ENCODE data around the gene IL17REL. TPM values are rescaled to one million over a fixed set of nuclear protein-coding genes. Genes with fewer than 3 reads are reported as not detected.

The IL17REL gene
- total and polyA plus RNA-seq, 5 experiments from 2014 or later = not detected

DNA sequence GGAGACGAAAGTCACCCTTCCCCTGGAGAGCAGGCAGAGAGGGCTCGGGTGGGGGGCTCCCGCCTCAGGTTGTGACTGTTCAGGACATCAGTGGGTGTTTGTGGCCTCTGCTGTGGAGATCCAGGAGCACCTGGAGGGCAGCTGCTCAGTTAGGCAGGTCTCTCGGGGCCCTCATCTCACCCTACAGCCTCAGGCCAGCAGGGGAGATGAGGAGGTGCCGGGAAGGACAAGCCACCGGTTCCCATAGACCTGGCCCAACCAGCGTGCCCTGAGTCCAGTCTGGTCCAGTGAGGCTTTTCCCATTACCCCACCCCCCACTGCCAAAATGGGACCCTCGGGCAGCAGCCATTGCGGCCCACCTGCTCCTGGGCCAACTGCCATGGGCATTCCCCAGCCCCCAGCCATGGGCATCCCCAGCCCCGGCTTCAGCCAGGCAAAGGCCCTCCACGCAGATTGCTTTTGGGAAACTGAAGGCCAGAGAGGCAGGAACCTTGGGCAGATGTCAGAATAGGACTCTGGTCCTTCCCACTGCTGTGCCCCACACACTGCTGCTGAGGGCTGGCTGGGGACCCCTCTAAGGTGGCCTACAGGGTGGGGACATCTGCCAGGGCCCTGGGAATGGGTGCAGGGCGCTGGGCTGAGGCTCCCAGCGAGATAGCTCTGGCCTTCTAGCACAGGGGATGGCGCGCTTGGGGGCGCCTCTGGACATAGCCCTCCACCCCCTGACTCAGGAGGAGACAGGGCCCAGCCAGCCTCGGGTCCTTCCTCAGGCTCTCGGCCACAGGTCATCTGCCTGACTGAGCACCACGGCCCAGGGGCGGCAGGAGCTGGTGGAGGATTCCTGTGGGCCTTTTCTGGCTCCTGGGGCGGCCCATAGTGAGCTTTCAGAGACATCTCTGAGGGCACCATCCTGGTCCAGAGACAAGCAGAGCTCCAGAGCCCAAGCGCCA, 47.2 kb downstream of the IL17REL start:
- peaks cover 15 to 49% (median 43%) of the 10 kb centered on the region in 4 donors for H3K4me1 Mint-ChIP-seq
- peaks cover 0 to 21% (median 2%) of the 10 kb centered on the region in 3 donors for H3K36me3 Mint-ChIP-seq
- no peak for ATAC-seq
- H3K27me3 Mint-ChIP-seq = no peaks in the 10 kb centered on the region
- peak in 5 of 10 donors; percentile 0 to 55 (median 7) for DNase-seq
- H3K4me3 Mint-ChIP-seq = peak overlapping the region in 3 of 10 donors; percentile 39 to 71 (median 60)
- POLR2A ChIA-PET = interaction anchor here (0.5 to 4.1 kb wide), 3 partner anchors 20 to 226 kb away, joined by 3 to 22 read pairs (median 3); no protein-coding TSS in a partner anchor
- peak overlapping the region in 5 of 10 donors; percentile 41 to 74 (median 62) for H3K27ac Mint-ChIP-seq
- H3K9me3 Mint-ChIP-seq = no peaks in the 10 kb centered on the region

- peak overlapping the region; percentile 60 to 80 (median 72) for H3K4me3 Mint-ChIP-seq
- POLR2A ChIA-PET = interaction anchor here (0.8 to 6.0 kb wide), 4 partner anchors 13 to 29 kb away, joined by 3 to 26 read pairs (median 4); no protein-coding TSS in a partner anchor
- peaks cover 0 to 21% (median 2%) of the 10 kb centered on the region in 3 donors for H3K36me3 Mint-ChIP-seq
- no peaks in the 10 kb centered on the region for H3K9me3 Mint-ChIP-seq
- DNase-seq (peak; percentile 27 to 81 (median 68)), ATAC-seq (peak; percentile 27 to 38)
- H3K4me1 Mint-ChIP-seq = peaks cover 16 to 52% (median 40%) of the 10 kb centered on the region in 4 donors
- no peaks in the 10 kb centered on the region for H3K27me3 Mint-ChIP-seq
- peak overlapping the region; percentile 18 to 95 (median 78) for H3K27ac Mint-ChIP-seq
Measured at GRCh38 chr22:49964136-49965090, 48.2 kb downstream of the IL17REL start.

DNA sequence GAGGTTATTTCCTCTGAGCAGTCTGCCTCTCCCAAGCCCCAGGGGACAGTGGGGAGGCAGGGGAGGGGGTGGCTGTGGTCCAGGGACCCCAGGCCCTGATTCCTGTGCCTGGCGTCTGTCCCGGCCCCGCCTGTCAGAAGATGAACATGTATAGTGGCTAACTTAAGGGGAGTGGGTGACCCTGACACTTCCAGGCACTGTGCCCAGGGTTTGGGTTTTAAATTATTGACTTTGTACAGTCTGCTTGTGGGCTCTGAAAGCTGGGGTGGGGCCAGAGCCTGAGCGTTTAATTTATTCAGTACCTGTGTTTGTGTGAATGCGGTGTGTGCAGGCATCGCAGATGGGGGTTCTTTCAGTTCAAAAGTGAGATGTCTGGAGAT, 48.9 kb downstream of the IL17REL start:
- ATAC-seq (peak in 1 of 2 donors; percentile 7), DNase-seq (peak in 4 of 10 donors; percentile 1 to 59 (median 4))
- Mint-ChIP-seq H3K9me3 (no peaks in the 10 kb centered on the region), H3K36me3 (peaks cover 0 to 21% (median 2%) of the 10 kb centered on the region in 3 donors), H3K27me3 (no peaks in the 10 kb centered on the region), H3K27ac (peak overlapping the region; percentile 63 to 95 (median 84)), H3K4me3 (peak overlapping the region; percentile 60 to 80 (median 72)), H3K4me1 (peaks cover 16 to 59% (median 40%) of the 10 kb centered on the region in 4 donors)
- POLR2A ChIA-PET = interaction anchor here (0.8 to 6.0 kb wide), 7 partner anchors 9 to 31 kb away, joined by 3 to 26 read pairs (median 4); no protein-coding TSS in a partner anchor

GRCh38 chr22:49962751-49963646, 49.6 kb downstream of the IL17REL start:
- DNase-seq (peak in 5 of 10 donors; percentile 2 to 64 (median 16)), ATAC-seq (no peak)
- Mint-ChIP-seq H3K9me3 (no peaks in the 10 kb centered on the region), H3K36me3 (peaks cover 0 to 21% (median 2%) of the 10 kb centered on the region in 3 donors), H3K4me3 (peak overlapping the region; percentile 60 to 92 (median 78)), H3K27me3 (no peaks in the 10 kb centered on the region), H3K27ac (peak overlapping the region; percentile 63 to 97 (median 82)), H3K4me1 (peaks cover 16 to 59% (median 40%) of the 10 kb centered on the region in 4 donors)
- POLR2A ChIA-PET = interaction anchor here (0.8 to 6.2 kb wide), 14 partner anchors 7 to 228 kb away, joined by 3 to 74 read pairs (median 6); partner anchors contain the start of genes ALG12 and CRELD2

DNA sequence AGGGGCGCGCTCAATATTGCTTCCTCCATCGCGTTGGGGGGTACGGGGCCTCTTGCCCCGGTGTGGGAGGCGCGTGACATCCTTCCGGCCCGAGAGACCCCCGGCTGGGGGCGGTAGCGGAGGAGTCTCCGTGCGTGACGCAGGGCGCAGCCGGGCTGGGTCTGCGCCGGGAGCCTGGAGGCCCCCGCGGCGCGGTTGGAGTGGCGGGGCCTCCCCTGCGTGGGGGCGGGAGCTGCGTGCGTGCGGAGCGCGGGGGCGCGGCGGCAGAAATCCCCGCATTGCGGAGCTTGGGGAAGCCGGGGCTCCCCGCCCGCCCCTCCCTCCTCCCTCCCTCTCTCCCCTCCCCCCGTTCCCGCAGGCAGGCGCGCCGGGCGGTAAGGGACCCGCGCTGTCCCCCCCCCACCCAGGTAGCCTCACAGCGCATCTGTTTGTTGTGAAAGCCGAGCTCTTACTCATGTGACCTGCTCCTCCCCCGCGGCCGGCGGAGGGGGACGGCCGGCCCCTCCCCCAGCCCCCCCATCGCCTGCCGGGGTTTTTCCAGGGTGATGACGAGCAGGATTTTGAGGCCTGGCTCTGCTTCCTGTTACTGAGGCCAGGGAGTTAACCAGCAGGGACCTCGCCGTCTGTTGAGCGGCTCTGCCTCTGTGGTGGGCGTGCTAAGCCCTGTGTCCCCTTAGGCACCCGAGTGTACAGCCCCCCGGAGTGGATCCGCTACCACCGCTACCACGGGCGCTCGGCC, 50.4 kb downstream of the IL17REL start:
- peak; percentile 19 to 45 for ATAC-seq
- H3K9me3 Mint-ChIP-seq = no peaks in the 10 kb centered on the region

DNA sequence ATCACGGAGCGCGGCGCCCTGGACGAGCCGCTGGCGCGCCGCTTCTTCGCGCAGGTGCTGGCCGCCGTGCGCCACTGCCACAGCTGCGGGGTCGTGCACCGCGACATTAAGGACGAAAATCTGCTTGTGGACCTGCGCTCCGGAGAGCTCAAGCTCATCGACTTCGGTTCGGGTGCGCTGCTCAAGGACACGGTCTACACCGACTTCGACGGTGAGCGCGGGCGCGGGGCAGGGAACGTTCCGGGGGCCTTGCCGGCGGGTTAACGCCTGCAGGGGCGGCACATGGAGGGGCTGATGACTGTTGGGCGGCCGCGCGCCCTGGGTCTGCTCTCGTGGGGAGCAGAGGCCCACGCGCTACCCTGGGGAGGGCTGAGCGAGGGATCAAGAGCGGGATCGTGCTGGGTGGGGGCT, 51.0 kb downstream of the IL17REL start:
- DNase-seq (no peak), ATAC-seq (peak in 1 of 2 donors; percentile 2)
- Mint-ChIP-seq H3K36me3 (peaks cover 0 to 21% (median 2%) of the 10 kb centered on the region in 3 donors), H3K27ac (peak overlapping the region; percentile 77 to 98 (median 91)), H3K4me1 (peaks cover 16 to 48% (median 35%) of the 10 kb centered on the region in 4 donors), H3K4me3 (peak overlapping the region; percentile 83 to 93 (median 90)), H3K27me3 (no peaks in the 10 kb centered on the region), H3K9me3 (no peaks in the 10 kb centered on the region)
- POLR2A ChIA-PET = interaction anchor here (0.6 to 6.2 kb wide), 22 partner anchors 9 to 659 kb away, joined by 3 to 74 read pairs (median 4); partner anchors contain the start of genes ALG12 and CRELD2

More for the DNA sequence above, 50.4 kb downstream of the IL17REL start:
- DNase-seq = peak; percentile 61 to 86 (median 74)
- Mint-ChIP-seq H3K27me3 (no peaks in the 10 kb centered on the region), H3K4me3 (peak overlapping the region; percentile 83 to 93 (median 90)), H3K36me3 (peaks cover 0 to 21% (median 2%) of the 10 kb centered on the region in 3 donors), H3K27ac (peak overlapping the region; percentile 77 to 98 (median 91)), H3K4me1 (peaks cover 16 to 50% (median 36%) of the 10 kb centered on the region in 4 donors)
- POLR2A ChIA-PET = interaction anchor here (0.8 to 6.2 kb wide), 16 partner anchors 8 to 229 kb away, joined by 3 to 74 read pairs (median 5); partner anchors contain the start of genes ALG12 and CRELD2

DNA sequence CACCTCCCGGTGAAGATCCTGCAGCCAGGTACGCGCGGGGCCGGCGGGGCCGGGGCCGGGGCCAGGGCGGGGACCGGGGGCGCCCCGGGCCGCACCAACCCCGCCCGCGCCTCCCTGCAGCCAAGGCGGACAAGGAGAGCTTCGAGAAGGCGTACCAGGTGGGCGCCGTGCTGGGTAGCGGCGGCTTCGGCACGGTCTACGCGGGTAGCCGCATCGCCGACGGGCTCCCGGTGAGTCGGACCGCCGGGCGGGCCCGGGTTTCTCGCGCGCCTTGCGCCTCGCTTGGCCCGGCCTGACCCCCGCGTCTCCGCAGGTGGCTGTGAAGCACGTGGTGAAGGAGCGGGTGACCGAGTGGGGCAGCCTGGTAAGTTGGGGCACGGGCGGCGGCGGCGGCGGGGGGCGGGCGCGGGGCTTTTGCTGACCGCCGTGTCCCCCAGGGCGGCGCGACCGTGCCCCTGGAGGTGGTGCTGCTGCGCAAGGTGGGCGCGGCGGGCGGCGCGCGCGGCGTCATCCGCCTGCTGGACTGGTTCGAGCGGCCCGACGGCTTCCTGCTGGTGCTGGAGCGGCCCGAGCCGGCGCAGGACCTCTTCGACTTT, 51.5 kb downstream of the IL17REL start:
- peak overlapping the region in 7 of 10 donors; percentile 77 to 98 (median 91) for H3K27ac Mint-ChIP-seq
- POLR2A ChIA-PET = interaction anchor here (0.6 to 6.2 kb wide), 19 partner anchors 9 to 660 kb away, joined by 3 to 74 read pairs (median 4); no protein-coding TSS in a partner anchor
- peaks cover 16 to 44% (median 32%) of the 10 kb centered on the region in 4 donors for H3K4me1 Mint-ChIP-seq
- DNase-seq (peak in 4 of 10 donors; percentile 36 to 65 (median 39)), ATAC-seq (no peak)
- H3K36me3 Mint-ChIP-seq = peaks cover 0 to 21% (median 2%) of the 10 kb centered on the region in 3 donors
- peak overlapping the region; percentile 83 to 93 (median 90) for H3K4me3 Mint-ChIP-seq
- no peaks in the 10 kb centered on the region for H3K27me3 Mint-ChIP-seq
- H3K9me3 Mint-ChIP-seq = no peaks in the 10 kb centered on the region

- Mint-ChIP-seq H3K27me3 (no peaks in the 10 kb centered on the region), H3K4me1 (peaks cover 16 to 41% (median 29%) of the 10 kb centered on the region in 4 donors), H3K4me3 (peak within 1 kb of the TSS; percentile 83 to 93 (median 90)), H3K36me3 (peaks cover 0 to 21% (median 2%) of the 10 kb centered on the region in 3 donors), H3K9me3 (no peaks in the 10 kb centered on the region), H3K27ac (peak within 1 kb of the TSS; percentile 77 to 98 (median 91))
- POLR2A ChIA-PET = interaction anchor here (0.6 to 6.2 kb wide), 19 partner anchors 8 to 661 kb away, joined by 3 to 74 read pairs (median 5); no protein-coding TSS in a partner anchor
- DNase-seq (peak; percentile 85 to 95 (median 90)), ATAC-seq (peak; percentile 67 to 75)
Measured at GRCh38 chr22:49960159-49961004, 52.2 kb downstream of the IL17REL start, which contains the start of gene PIM3. Gene PIM3, plus strand, starts transcription at chr22:49960772. Its CDS starts 176 bp downstream, at chr22:49960948.

GRCh38 chr22:49959782-49960158, 52.8 kb downstream of the IL17REL start:
- no peak for DNase-seq
- POLR2A ChIA-PET = interaction anchor here (1.0 to 6.2 kb wide), 15 partner anchors 10 to 231 kb away, joined by 3 to 74 read pairs (median 6); no protein-coding TSS in a partner anchor
- ATAC-seq = no peak

More at GRCh38 chr22:49959782-49960158, 52.8 kb downstream of the IL17REL start:
- peaks cover 16 to 39% (median 26%) of the 10 kb centered on the region in 4 donors for H3K4me1 Mint-ChIP-seq
- peak overlapping the region; percentile 53 to 90 (median 79) for H3K27ac Mint-ChIP-seq
- H3K9me3 Mint-ChIP-seq = no peaks in the 10 kb centered on the region
- no peaks in the 10 kb centered on the region for H3K27me3 Mint-ChIP-seq
- peaks cover 0 to 19% (median 2%) of the 10 kb centered on the region in 3 donors for H3K36me3 Mint-ChIP-seq
- H3K4me3 Mint-ChIP-seq = peak overlapping the region; percentile 67 to 92 (median 73)
